SH-SY5Y (cell line): ENCODE measurements around the gene TMOD2.

Source experiments
- GATA2 ChIP-seq: IDR thresholded peaks from 2 replicates; pipeline ENCODE4 v1.6.1; 2011; ENCODE audit warnings: mild to moderate bottlenecking, low read depth, low read length
- GATA3 ChIP-seq: IDR thresholded peaks from 2 replicates; pipeline ENCODE4 v1.6.1; 2011; ENCODE audit warnings: low read depth, mild to moderate bottlenecking, low read length, moderate library complexity

The TMOD2 gene

GRCh38 chr15:51844747-51845426 lies 93.5 kb downstream of the TMOD2 start:
- no peak for TF ChIP-seq GATA2
- no peak for TF ChIP-seq GATA3

- TF ChIP-seq GATA2 (no peak), GATA3 (no peak)
Observed at GRCh38 chr15:51846066-51846462, 94.7 kb downstream of the TMOD2 start.

GRCh38 chr15:51846463-51847230 lies 95.2 kb downstream of the TMOD2 start:
- no peak for TF ChIP-seq GATA3
- no peak for TF ChIP-seq GATA2

GRCh38 chr15:51848811-51849210 lies 97.4 kb downstream of the TMOD2 start:
- TF ChIP-seq GATA2 (no peak), GATA3 (no peak)

- TF ChIP-seq GATA2 = no peak
- TF ChIP-seq GATA3 = no peak
Observed at GRCh38 chr15:51849860-51850259, 98.5 kb downstream of the TMOD2 start.

GRCh38 chr15:51853998-51854397 lies 102.6 kb downstream of the TMOD2 start:
- TF ChIP-seq GATA2 (no peak), GATA3 (no peak)

GRCh38 chr15:51855612-51856011 lies 104.2 kb downstream of the TMOD2 start:
- TF ChIP-seq GATA2 = no peak
- TF ChIP-seq GATA3 = no peak

- TF ChIP-seq GATA3 (no peak), GATA2 (no peak)
Observed at GRCh38 chr15:51856714-51857380, 105.5 kb downstream of the TMOD2 start.

- no peak for TF ChIP-seq GATA3
- no peak for TF ChIP-seq GATA2
Observed at GRCh38 chr15:51861557-51862359, 110.4 kb downstream of the TMOD2 start.

- TF ChIP-seq GATA2 (no peak), GATA3 (no peak)
Observed at GRCh38 chr15:51863131-51863530, 111.7 kb downstream of the TMOD2 start.

GRCh38 chr15:51864408-51865056 lies 113.1 kb downstream of the TMOD2 start:
- TF ChIP-seq GATA2 (no peak), GATA3 (no peak)

GRCh38 chr15:51865317-51865716 lies 113.9 kb downstream of the TMOD2 start:
- TF ChIP-seq GATA2 (no peak), GATA3 (no peak)
